ENCODE data around the gene DBH.

Gene DBH

GRCh38 chr9:133703591-133704399 lies 67.6 kb downstream of the DBH start:
- DNase-seq, result peak; percentile 48 to 92 (median 89)

DNA sequence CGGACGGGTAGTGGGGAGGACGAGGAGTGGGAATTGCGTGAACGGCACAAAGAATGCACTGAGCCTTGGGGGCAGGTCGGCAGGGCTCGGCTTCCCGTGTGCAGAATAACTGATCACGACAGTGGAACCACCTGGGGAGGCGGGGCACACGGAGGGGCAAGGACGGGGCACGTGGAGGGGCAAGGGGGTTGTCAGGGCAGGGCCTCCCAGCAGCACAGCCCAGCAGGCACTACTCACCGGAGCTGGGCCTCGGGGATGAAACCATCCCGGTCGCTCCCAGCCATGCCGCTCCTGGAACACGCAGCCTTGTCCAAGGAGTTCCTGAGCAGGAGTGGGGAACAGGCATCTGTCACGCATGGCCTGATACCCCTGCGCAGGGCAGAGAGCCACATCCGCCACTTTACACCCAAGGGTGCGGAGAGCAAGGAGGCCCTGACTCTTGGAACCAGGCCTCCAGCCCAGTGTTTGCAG lies 68.6 kb downstream of the DBH start:
- DNase-seq, result no peak

DNA sequence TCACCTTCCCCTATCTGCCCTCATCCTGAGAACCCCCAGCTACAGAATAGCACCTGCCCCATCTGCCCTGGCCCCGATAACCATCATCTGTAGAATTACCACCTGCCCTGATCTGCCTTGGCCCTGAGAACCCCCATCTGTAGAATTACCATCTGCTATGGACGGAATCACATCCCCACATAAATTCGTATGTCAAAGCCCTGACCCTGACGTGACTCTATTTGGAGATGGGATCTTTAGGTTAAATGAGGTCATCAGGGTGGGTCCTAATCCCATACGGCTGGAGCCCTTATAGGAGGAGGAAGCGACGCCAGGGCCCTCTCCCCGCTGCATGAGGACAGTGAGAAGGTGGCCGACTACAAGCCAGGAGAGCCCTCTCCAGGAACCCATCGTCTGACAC lies 69.4 kb downstream of the DBH start:
- DNase-seq, result no peak

DNA sequence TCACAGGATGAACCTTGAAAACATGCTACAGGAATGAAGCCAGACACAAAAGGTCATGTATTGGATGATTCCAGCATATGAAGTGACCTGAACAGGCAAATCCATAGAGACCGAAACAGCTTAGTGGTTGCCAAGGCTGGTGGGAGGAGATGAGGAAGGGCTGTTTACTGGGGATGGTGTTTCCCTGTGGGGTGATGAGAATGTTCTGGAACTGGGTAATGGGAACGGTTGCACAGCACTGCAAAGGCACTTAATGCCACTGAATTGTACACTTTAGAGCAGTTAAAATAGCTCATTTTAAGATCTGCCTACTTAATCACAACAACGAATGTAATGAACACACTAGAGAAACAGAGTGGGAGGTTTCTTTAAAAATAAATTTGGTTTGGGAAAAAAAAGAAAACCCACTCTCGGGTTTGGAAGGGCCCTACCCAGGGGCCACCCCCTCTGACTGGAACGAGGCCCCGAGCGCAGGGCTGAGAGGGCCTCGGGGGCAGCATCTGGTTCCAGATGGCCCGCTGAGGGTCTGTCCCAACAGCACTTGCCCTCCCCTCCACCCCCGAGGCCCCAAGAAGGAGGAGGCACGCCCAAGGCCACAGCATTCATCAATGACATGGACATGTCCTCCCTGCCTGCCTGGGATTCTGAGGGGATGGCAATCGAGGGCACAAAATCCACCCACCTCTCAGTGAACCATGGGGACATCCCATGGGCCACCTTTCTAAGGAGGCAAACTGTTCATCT lies 70.3 kb downstream of the DBH start:
- no peak for DNase-seq

DNA sequence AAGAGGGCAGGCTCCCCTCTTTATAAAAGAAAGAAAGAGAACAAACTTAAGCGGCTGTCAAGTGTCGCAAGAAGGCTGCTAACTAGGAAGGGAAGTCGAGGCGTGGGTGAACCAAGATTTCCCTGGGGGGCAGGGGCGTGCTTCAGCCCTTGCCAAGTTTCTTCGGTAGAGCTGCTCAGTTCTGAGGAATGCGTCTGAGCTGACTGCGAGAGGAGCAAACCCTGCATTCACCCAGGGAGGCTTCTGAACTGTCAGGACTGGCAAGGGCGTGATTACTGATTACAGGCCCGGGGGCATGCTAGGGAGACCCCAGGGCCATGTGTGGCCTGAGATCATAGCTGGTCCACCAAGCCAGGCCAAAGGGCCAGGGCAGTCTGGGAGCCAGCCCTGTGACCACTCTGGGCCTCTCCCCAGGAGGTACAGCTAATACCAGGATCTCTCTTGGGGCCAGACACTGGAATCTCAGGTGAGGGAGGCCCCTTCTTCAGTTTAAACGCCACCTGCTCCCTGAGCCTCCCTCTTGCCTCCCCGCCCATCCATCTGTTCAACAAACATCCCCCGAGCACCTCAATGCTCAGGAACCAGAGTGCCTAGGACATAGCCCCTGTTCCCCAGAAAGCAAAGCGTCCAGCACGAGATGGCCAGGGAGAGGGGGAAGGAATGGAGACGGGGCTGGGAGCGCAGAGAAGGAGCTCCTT lies 71.1 kb downstream of the DBH start:
- DNase-seq, result peak in 1 of 3 experiments; percentile 34

- no peak for DNase-seq
Observed at GRCh38 chr9:133707763-133708245, 71.6 kb downstream of the DBH start.

DNA sequence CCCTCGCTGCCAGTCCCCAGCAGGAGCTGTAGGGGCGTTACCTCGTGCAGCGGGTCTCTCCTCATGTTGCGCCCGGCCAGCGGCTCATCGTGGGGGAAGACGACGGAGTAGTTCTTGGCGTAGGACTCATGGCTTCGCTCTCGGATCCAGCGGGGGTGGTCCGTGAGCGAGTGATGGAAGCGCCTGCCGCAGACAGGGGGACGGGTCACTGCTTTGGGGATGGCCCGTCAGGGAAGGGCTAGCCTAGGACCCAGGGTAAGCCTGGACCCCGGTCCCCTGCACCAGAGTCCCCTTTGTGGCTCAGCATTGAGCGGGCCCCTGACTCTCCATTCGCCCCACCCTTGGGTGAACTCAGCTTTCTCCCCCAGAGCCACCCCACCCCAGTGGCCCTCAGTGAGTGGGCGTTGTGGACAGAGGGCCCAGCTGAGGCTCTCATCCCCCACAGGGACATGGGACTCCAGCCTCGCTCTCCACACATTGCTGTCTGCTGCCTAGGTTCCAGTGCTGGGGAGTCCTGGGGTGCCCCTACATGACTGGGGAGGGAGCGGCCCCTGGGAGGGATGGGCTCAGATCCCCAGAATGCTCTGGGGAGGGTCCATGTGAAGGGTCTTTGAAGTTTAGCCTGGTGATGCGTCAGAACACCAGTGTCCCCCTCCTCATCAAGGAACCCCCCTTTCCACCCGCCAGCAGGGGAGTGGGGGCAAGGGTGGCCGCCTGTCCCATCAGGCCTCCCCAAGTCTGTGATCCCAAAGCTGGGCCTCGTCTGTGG lies 72.3 kb downstream of the DBH start:
- DNase-seq, result no peak
